Middle frontal gyrus (tissue), 1 donor: ENCODE data around the gene HSD17B8.
"Not testable (repeated sequence)": the region's sequence is repeated elsewhere in the genome, so short reads cannot be mapped to it uniquely, and the experiment has no call there.

Experiments used
- DNase-seq: peaks from one replicate; pipeline ENCODE4 v3.0.0-alpha.2; 2015; ENCODE audit warnings: low spot score; ENCODE audit errors: extremely low spot score

HSD17B8 gene

GRCh38 chr6:33206027-33206863, 1.8 kb downstream of the HSD17B8 start:
- no peak for DNase-seq

DNA sequence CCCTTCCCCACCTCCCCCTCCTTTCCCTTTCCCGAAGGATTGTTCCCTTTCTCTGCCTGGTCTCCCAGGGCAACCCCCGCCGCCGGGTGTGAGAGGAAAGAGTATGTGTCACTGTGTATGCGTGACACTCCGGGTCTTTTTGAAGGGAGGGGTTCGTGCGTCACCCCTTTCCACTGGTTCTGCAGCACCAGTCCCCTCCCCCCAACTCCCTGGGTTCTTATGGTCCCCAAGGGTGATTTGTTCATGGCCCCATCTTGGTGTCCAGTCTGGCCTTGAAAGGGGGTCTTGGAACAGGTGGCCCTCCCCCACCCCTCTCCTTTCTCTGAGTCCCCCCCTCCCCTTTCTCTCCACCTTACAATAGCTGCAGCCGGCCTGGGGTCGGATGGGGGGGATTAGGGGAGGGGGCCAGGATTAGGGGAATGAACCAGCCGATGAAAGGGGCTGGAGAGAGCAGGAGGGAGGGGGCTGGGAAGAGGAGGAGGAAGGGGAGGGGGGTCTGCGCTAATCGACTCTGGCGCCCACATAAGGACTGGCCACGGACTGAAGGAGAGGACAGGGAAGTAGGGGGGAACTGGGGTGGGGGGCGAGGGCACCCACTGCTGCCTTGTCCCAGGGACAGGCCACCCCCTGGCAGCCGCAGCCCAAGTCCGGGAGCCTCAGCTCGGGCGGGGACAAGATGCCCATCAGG, 2.6 kb downstream of the HSD17B8 start:
- DNase-seq = no peak

DNA sequence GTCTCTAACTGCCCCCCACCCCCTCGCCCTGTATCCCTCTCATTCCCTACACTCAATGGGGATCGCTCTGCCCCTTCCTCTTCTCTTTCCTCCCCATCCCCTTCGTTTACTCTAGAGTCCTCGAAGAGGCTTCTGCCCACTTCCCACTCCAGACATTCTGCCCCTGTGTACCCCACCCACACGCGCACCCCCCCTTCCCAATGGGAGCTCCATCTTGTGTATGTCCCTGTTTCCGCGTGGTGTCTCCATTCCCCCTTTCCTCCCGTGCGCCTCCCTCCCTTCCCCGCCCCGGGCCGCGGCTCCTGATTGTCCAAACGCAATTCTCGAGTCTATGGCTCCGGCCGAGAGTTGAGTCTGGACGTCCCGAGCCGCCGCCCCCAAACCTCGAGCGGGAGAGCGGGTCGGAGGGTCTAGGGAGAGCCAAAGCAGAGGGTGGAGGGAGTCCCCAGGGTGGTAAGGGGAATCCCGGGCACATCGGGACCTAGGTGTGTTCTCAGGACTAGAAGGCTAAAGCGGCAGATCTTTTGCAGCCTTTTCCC, 3.2 kb downstream of the HSD17B8 start:
- DNase-seq = no peak

- peak; percentile 79 for DNase-seq
Measured at GRCh38 chr6:33208091-33208967, 3.9 kb downstream of the HSD17B8 start, which contains the start of gene RING1. RING1 (plus strand) TSS chr6:33208500; CDS start chr6:33208823, 323 bp downstream.

- DNase-seq = no peak
Measured at GRCh38 chr6:33209856-33210255, 5.4 kb downstream of the HSD17B8 start.

- DNase-seq = no peak
Measured at GRCh38 chr6:33211136-33211535, 6.7 kb downstream of the HSD17B8 start.

GRCh38 chr6:33211666-33212422, 7.4 kb downstream of the HSD17B8 start:
- DNase-seq = no peak

- no peak for DNase-seq
Measured at GRCh38 chr6:33212857-33213165, 8.4 kb downstream of the HSD17B8 start.

DNA sequence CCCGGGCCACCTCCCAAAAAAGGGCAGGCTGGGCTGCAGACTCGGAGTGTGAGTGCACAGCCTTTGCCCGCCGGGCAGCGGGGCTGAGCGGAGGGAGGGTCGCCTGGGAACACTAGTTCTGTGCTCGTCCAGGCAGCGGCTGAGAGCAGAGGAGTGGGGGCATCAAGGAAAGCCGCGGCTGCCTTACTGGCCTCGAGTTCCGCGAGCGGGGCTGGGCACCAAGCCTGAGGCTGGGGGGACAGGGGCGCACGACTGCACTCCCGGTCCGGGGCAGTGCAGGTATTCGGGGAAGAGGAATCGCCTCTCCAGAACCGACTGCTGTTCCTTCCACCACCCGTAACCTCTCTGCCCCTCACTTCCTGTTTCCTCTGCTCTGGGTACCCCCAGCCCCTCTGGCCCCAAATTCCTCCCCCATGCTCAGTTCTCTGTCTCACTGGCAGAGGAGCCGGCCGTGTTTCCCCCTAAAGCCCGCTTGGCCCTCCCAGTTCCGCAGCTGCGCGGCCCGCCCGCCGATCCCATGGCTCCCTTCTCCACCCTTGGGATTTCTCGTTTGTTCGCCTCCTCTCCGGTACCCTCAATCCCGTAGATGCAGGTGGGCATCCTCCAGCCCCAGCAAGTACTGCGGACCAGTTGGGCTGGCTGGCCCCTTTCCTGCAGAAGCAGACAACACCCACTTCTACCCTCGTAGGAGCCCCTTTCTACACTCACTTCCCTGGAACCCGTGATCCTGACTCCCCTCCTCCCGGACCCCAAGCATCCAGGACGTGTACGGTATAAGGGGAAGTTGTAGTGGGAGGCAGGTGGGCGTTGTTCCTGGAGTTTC, 8.9 kb downstream of the HSD17B8 start:
- DNase-seq = no peak

DNA sequence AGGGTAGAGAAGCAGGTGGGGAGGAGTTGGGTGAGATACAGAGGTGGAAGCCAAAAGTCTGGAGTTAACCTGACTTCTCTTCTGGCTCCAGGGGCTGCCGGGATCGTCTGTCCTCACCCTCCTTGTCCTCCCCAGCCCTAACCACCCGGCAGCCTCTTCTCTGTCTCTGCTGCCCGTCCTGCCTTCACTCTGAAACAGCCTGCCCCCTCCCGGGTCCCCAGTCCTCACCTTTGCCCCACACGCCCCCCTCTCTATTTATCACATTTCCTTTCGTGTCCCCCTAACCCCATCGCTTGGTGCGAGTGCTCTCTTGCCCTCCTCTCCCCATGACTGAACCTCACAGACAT, 9.5 kb downstream of the HSD17B8 start:
- DNase-seq = no peak

DNA sequence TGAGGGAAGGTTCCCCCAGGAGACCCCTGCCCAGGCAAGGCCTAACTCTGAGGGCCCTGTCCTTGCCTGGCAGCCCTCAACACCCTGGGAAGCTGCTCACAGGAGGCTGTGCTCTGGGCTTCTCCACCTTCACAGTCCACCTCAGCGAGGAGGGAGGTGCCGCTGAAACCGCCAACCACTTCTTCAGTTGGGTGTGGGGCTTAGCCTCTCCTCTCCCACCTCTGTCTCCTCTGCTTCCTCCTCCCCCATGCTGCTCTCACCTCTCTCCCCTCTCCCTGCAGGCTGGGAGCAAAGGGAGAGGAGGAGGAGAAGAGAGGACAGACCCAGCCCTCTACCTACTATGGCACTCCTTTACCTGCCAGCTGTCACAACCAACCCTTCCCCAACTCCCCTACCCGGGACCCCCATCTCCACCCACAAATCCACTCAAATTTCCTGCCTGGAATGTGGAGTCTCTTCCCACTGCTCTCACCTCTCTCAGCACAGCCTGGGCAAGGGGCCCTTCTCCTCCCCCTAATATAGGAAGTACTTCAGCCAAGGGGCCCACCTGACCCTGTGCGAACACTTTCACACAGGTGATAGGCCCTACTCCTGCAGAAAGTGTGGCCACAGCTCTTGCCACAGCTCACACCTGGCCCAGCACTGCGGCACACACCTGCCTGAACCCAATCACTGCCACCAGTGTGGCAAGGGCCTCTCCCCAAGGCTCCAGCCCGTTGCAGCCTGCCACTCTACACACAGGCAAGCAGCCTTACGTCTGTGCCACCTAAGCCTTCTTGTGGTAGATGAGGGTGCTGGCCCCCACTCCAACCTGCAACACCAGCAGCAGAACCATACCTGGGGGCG, 11.0 kb downstream of the HSD17B8 start:
- no peak for DNase-seq

- no peak for DNase-seq
Measured at GRCh38 chr6:33216117-33216649, 11.7 kb downstream of the HSD17B8 start.

DNA sequence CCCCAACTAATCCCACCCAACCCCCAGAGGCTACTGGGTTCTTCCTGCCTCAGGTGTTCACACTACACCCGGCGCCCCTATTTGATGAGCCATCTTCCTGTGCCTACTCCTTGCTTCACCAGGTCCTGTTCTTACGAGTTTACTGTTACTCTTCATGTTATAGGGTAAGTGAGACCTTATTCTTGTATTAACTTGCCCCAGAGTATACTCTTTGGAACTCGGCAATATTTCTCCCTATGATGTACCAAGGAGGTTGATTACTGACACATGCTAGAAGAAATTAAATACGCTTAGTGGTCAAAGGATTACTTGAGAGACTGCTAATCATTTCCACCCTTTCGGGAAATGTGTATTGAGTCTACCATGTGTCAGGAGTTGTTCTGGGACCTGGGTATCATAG, 12.8 kb downstream of the HSD17B8 start:
- DNase-seq = no peak

DNA sequence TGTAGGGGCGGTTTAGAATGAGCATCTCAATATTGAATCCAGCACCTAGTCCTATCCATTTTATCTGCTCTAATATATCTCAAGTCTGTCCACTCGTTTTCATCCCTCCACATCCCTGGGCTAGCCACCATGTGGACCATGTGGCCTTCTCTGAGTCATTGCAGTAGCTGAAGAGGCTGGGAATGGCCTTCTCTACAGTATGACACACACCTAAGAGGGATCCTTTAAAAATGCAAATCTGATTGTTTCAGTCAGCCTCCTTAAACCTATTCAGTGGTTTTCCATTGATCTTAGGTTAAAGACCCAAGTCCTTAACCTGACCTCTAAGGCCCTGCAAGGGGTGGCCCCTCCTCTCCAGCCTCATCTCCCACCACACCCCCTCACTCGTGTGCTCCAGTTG, 13.2 kb downstream of the HSD17B8 start:
- DNase-seq = no peak

GRCh38 chr6:33226503-33227120, 22.2 kb downstream of the HSD17B8 start:
- not testable (repeated sequence) for DNase-seq

DNA sequence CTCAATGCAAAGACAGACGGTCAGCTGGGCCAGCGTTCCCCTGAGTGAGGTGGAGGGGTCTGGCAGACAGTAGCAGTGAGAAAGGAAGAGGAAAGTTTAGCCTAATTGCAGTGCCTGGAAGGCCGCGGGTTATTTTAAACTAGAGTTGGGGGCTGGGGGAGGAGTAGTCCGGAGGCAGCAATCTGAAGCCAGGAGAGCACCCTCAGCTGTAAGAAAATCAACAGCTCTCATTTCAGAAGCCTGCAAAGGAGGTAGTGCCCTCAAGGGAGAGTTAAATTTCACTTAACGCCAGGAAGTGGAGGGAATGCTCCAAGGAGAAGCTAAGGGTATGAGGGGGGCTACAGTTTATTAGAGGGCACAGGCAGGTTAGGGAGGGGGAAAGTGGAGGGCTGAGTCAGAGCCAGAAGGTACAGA, 30.8 kb downstream of the HSD17B8 start:
- no peak for DNase-seq

DNA sequence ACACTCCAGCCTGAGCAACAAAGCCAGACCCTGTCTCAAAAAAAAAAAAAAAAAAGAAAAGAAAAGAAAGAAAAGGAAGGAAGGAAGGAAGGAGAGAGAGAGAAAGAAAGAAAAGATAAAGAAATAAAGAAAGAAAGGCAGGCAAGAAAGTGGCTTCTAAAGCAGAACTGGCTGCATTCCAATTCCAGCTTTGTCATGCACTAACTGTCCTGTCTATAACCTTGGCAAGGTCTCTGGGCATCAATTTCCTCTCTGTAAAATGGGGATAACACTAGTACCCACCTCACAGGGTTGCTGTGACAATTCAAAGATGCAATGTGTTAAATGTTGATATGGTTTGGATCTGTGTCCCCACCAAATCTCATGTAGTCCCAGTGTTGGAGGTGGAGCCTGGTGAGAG, 31.9 kb downstream of the HSD17B8 start:
- DNase-seq = no peak

DNA sequence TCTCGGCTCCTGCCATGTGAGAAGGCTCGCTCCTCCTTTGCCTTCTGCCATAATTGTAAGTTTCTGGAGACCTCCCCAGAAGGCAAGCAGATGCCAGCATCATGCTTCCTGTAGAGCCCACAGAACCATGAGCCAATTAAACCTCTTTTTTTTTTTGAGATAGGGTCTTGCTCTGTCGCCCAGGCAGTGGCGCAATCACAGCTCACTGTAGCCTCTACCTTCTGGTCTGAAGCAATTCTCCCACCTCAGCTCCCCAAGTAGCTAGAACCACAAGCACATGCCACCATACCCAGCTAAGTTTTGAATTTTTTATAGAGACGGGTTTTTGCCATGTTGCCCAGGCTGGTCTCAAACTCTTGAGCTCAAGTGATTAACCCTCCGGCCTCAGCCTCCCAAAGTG, 32.4 kb downstream of the HSD17B8 start:
- no peak for DNase-seq
